ENCODE results near the gene DFFB. TPM values are rescaled to one million over a fixed set of nuclear protein-coding genes. Genes with fewer than 3 reads are reported as not detected.

The DFFB gene
- total RNA-seq, 4 donors from 2014 or later = 1.3 to 3.6 (median 3.1) TPM

DNA sequence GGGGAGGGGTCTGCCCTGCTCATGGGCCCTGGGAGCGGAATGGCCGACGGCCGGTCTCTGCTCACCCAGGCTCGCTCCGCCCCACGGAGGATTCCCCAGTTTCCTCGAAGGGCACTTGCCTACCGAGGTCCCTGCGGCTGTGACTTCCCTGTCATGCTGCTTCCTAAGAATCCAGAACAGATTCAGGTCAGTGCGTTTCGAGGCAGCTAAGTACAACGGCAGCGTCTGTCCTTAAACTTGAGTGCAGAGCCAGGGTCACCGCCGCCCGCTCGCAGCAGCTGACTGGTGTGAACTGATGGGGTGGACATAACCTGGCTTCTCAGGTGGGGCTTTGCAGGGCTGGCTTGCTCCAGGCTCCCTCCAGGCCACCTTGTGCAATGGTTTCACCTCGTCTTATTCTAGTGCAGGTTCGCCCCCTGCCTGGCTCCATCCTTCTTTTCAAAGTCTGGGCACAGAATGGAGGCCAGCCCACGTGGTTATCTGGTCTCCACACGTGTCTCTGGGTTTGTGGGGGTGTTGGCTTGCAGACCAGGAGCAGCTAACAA lies 50.4 kb downstream of the DFFB start:
- no peak for ATAC-seq
- H3K27me3 ChIP-seq = peaks cover 0 to 16% (median 0%) of the 10 kb centered on the region in 3 donors
- H3K27ac ChIP-seq = no peak overlapping the region
- DNase-seq = no peak
- no peaks in the 10 kb centered on the region for H3K9me3 ChIP-seq
- H3K36me3 ChIP-seq = no peaks in the 10 kb centered on the region
- no peak for TF ChIP-seq CTCF (IDR thresholded peaks at IDR 0.05 in 4 of 5, conservative IDR thresholded peaks at IDR 0.05 in 1 of 5)
- no peak for TF ChIP-seq POLR2A (IDR thresholded peaks at IDR 0.05)
- peaks cover 0 to 5% of the 10 kb centered on the region in 2 donors for H3K4me1 ChIP-seq
- no peak overlapping the region for H3K4me3 ChIP-seq
- in situ Hi-C loops (cut with MboI; ENCODE audit: low sequenced_read_pairs in 4 of 4) (no loop called here), intact Hi-C loops (cut with DNase I; ENCODE audit: low total_unique reads) (loop anchor here (10.0 kb wide), 1 partner anchor 283 kb away; the partner anchor contains the start of gene TPRG1L)

DNA sequence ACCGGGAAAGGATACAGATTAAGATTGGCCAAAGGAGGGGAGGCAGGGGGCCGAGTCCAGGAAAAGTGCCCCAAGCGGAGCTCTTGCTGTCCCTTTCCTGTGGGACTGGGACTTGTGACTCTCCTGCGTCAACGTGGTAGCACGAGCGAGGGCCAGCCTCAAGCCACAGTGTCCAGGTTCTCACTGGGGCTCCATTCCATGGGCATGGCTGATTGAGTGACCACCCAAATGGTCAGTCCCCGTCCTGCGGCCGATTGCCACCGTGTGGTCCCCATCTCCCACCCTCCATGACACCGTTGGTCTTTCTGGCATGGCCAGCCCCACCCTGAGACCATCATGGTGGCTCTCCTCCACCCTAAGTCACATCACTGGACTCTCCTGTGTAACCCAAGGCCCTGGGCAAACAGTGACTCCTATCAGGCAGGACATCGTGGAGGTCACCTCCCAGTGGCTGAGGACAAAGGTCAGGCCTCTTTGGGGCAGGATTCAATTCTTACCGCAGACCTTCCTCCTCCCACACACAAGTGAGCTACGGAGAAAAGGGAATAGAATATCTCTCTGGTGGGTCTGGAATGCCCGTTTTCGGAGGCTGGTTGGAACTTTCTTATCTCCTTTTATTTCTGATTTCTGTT lies 51.7 kb downstream of the DFFB start:
- ATAC-seq = no peak
- Histone ChIP-seq H3K27me3 (peaks cover 0 to 16% (median 0%) of the 10 kb centered on the region in 3 donors), H3K4me3 (no peak overlapping the region), H3K27ac (no peak overlapping the region), H3K4me1 (peaks cover 0 to under 1% of the 10 kb centered on the region in 2 donors), H3K9me3 (no peaks in the 10 kb centered on the region), H3K36me3 (no peaks in the 10 kb centered on the region)
- TF ChIP-seq POLR2A (IDR thresholded peaks at IDR 0.05) = no peak
- no peak for TF ChIP-seq CTCF (IDR thresholded peaks at IDR 0.05 in 4 of 5, conservative IDR thresholded peaks at IDR 0.05 in 1 of 5)
- DNase-seq = no peak
- intact Hi-C loops (cut with DNase I; ENCODE audit: low total_unique reads) (loop anchor here (10.0 kb wide), 1 partner anchor 284 kb away; the partner anchor contains the start of gene TPRG1L), in situ Hi-C loops (cut with MboI; ENCODE audit: low sequenced_read_pairs in 4 of 4) (no loop called here)

DNA sequence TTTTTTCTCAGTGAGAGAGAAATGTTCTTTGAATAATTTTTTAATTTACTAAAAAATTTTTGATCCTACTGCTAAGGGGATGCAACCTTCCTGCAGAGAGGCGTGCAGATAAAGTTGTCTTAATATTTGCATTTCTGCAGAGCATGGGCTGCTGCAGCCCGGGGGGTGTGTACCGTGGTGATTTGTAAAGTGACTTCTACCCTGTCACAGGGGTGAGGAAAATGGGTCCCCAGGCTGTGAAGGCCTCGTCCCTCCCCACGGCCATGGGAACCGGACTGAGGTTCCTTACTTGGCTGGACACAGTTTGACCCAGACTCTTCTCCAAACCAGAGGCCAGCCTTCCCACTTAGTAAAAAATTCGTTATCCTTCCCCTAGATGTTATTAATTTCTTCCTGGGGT lies 52.3 kb downstream of the DFFB start:
- no peaks in the 10 kb centered on the region for H3K36me3 ChIP-seq
- in situ Hi-C loops (cut with MboI; ENCODE audit: low sequenced_read_pairs in 4 of 4) (no loop called here), intact Hi-C loops (cut with DNase I; ENCODE audit: low total_unique reads) (loop anchor here (5.0 to 10.0 kb wide), 2 partner anchors 285 to 1838 kb away; partner anchors contain the start of gene TPRG1L)
- H3K4me1 ChIP-seq = no peaks in the 10 kb centered on the region
- H3K4me3 ChIP-seq = no peak overlapping the region
- TF ChIP-seq CTCF (IDR thresholded peaks at IDR 0.05 in 4 of 5, conservative IDR thresholded peaks at IDR 0.05 in 1 of 5) = no peak
- TF ChIP-seq POLR2A (IDR thresholded peaks at IDR 0.05) = no peak
- H3K27ac ChIP-seq = no peak overlapping the region
- no peak for ATAC-seq
- no peak for DNase-seq
- peaks cover 0 to 16% (median 0%) of the 10 kb centered on the region in 3 donors for H3K27me3 ChIP-seq
- H3K9me3 ChIP-seq = no peaks in the 10 kb centered on the region

DNA sequence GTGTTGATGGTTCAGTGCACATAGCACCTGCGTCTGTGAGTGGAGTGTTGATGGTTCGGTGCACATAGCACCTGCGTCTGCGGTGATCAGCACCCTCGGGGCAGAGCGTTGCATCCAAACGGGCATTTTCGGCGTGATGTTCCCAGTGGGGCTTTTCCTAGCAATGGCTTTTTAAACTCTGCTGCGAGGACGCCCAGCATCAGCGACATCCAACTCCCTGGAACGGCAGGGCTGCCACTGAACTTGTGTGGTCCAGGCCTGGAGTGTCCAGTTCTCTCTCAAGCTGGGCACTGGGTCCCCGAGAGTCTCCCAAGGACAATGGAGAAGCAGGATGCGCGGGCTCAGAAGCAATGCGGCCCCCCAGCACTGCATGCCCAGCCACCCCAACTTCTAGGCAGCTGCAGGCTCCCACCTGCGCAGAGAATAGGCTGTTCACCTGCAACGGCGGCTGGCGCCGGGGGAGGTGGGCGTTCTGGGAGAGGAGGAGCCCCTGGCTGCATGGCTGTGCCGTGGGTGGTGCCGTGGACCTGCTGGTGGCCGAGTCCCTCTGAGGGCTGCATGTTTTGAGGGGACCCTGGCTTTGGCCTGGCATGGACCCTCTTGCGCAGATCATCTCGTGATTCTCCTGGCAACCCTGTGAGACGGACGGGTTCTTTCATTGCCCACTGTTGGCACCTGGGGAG lies 52.9 kb downstream of the DFFB start:
- intact Hi-C loops (cut with DNase I; ENCODE audit: low total_unique reads) (loop anchor here (5.0 kb wide), 1 partner anchor 1837 kb away; no protein-coding TSS in a partner anchor), in situ Hi-C loops (cut with MboI; ENCODE audit: low sequenced_read_pairs in 4 of 4) (no loop called here)
- no peak overlapping the region for H3K4me3 ChIP-seq
- H3K9me3 ChIP-seq = no peaks in the 10 kb centered on the region
- peaks cover 0 to 16% (median 0%) of the 10 kb centered on the region in 3 donors for H3K27me3 ChIP-seq
- no peak overlapping the region for H3K27ac ChIP-seq
- no peak for TF ChIP-seq CTCF (IDR thresholded peaks at IDR 0.05 in 4 of 5, conservative IDR thresholded peaks at IDR 0.05 in 1 of 5)
- H3K4me1 ChIP-seq = no peaks in the 10 kb centered on the region
- no peaks in the 10 kb centered on the region for H3K36me3 ChIP-seq
- ATAC-seq (no peak), DNase-seq (no peak)
